Measurements from ENCODE around the gene MIS12.
A peak's percentile ranks its signal among the peaks of the same experiment; 100 is the strongest.

Gene MIS12, protein sequence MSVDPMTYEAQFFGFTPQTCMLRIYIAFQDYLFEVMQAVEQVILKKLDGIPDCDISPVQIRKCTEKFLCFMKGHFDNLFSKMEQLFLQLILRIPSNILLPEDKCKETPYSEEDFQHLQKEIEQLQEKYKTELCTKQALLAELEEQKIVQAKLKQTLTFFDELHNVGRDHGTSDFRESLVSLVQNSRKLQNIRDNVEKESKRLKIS

DNA sequence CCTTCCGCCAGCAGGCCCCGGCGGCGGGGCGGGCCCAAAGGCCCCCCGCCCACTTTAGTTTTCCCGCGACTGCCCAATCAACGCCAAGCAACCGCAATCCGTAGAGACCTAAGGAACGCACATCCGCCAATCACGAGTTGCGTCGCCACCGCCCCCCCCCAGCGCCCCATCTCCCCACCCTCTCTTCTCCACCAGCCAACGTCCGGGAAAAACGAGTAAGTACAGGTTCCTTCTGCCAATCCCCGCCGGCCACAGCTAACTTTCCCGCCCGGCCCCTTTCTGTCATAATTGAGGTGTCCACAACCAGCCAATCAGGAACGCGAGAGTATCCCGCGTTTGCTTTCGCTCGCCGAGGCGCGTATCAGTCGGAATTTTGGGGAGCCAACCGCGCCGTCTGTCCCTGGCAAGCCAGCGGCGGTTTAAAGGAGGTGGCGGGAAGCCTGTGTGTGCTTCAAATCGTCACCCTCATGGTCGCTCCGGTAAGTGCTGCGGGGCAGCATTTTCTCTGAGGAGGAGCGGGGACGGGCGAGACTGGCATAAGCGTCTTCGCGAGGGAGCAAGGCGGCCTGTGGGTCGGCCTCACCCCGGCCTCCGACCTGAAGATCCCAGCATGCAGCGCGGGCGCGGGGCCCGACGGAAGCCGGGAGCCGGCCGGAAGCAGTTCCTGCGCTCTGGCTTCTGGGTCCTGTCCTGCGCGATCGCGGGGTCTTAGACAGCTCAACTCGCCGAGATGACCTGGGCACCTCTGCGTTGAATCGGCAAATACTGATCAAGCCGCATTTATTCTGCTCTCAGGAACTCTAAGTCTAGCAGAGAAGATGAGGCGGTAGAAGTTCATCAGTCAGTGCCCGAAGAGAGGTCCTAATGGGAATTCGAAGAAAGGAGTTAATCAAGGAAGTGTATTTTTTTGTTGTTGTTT is at the start of gene MIS12:
TSS of gene MIS12 (plus strand) at position 361 of the 919 bp plus-strand sequence. CDS start 2,297 bp downstream, outside the sequence.
- DNase-seq, result peak; percentile 98 to 99

DNA sequence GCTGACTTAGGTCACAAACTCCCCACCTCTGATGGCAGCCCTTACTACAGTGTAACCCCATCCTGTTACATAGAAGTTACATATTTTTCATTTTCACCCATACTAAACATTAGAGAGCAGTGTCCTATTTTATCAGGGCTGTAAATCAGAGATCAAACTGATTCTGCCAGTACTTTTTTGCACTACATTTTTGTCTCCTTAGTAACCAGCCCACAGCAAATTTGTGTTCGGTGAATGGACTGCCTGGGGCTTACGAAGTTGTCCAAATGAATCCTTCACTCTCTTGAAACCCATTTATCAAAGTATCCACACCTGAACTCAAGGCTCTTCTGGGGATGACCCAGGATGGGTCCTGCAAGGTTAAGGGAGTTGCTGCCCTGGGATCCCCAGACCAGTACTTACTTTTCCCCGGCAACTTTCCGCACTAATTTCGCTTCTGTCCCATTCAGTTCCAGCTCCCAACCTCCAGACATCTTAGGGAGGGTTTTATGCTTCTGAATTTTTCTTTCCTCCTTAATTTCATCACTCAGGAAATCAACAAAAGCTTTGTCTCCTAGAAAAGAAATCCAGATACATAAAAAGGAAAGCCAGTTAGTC is 48.5 kb upstream of the MIS12 start:
- DNase-seq, result peak in 1 of 2 donors; percentile 10

DNA sequence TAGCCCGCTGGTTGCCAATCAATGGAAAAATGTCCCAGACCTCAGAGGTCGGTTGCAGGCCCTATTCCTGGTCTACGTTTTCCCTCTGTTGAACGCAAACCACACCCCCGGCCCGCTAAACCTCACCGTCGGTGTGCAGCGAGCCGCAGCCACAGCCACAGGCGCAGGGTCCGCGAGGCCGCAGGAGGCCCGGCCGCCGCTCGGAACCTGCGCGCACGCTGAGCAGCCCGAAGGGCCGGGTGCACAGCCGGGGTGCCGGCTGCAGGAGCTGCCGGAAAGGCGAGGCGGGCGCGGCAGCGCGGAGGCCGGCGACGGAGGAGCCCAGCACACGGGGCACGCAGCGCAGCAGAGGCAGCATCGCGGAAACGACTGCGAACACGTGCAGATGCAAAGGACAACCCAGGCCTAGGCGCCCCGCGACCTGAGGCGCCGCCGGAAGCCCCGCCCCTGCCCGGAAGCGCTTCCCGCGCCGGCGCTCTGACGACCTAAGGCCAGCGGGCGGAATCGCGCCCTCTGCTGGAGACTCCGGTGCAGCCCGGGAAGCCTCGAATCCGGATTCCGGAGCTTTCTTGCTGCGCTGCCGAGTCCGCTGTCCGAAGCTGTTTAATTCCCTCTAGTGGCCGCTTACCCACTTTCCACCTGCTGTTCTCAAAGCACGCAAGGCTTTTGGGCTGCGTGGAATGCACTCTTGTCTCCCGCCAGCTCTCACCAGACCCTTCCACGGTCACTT is 47.5 kb upstream of the MIS12 start, which contains the start of gene C1QBP:
TSS of gene C1QBP (minus strand) at position 440 of the 730 bp plus-strand sequence. CDS start at position 358, 82 bp downstream.
- DNase-seq, result peak; percentile 92 to 94

GRCh38 chr17:5439446-5439764 is 47.0 kb upstream of the MIS12 start:
- no peak for DNase-seq

- DNase-seq, result no peak
Measured at GRCh38 chr17:5443728-5444127, 42.6 kb upstream of the MIS12 start.

DNA sequence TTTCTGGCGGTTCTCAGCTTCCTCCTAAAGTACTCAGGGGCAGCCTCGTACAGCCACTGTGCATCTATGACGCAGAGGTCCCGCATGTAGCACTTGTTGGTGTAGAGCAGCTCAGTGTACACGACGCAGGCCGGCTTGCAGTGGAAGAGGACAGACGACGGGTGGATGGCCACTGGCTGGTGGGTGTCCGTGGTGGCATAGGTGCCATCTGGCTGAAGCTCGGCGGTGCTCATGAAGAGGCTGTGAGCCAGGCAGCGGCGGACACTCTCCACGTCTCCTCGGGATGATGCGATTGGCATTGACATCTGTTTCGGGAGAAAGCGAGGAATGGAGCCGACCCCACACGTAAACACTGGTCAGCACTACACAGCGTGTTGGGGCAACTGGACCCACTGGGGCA is 42.2 kb upstream of the MIS12 start:
- DNase-seq, result no peak

- no peak for DNase-seq
Measured at GRCh38 chr17:5446786-5447185, 39.6 kb upstream of the MIS12 start.

GRCh38 chr17:5464717-5465507 is 21.5 kb upstream of the MIS12 start:
- no peak for DNase-seq

DNA sequence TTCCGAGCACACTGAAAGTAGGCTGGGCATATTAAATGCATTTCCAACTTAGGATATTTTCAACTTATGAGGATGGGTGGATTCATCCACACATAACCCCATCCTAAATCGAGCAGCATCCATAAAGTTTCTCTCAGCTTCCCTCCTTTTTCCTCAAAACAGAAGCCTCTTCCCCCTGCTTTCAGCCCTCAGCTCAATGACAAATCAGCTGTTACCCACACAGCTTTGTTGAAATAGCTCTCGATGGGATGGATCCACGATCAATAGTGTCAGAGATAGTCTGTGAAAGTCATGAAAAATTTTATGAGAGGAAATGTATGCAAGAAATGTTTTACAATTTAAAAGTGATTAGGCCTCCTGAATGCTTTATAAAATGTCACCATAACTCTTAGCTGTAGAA is 20.1 kb upstream of the MIS12 start:
- no peak for DNase-seq

DNA sequence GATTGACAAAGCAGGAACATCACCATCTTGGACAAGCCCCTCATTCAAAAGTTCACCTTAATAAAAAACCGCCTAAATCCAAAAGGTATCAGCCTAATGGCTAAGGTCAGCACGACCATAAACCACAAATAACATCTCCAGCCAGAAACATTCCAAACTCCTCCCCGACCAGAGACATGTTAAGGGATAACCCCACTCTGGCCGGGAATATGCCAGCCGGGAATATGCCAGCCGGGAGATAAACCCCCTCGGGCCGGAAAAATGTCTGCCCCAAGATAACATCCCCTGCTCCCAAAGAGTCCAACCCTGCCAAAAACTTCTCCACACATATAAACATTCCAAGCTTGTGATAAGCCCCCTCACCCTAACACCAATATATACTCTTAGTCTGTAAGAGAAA is 18.9 kb upstream of the MIS12 start:
- no peak for DNase-seq

GRCh38 chr17:5468075-5468473 is 18.3 kb upstream of the MIS12 start:
- DNase-seq, result peak in 1 of 2 donors; percentile 8

DNA sequence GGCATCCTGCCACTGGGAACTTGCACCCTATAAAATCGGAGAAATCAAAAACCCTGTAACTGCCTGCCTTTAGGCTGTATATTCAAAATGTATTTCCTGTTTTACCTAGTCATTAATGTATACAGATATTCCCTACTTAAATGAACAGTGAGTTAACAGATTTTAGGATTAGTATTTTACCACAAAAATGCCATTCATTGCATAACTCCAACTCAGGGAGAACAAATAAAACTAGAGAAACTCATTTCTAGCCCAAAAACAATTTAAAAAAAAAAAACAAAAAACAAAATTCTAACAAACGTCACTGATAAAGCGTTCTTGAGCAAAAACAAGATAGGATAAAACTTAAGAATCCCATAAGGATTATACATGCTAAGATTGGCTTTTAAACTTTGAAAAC is 13.9 kb upstream of the MIS12 start:
- DNase-seq, result no peak

DNA sequence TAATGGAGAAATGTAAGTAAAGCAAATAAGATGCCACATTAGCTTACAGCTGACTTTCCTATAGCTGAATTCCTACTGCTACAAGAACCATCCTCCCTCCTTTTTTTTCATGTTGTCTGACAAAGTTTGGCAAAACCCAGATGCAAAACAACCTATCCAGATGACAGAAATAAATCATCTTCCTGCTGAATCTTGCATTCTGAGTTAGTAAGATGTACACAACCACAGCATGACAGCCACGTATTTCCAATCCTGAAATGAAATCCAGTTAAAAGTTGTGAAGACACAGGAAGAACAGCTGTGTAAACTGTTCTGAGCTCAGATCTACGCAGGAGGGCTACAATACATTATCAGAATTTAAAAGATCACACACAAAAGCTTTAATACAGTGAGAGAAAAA is 12.5 kb upstream of the MIS12 start:
- DNase-seq, result no peak

- no peak for DNase-seq
Measured at GRCh38 chr17:5478992-5479391, 7.4 kb upstream of the MIS12 start.

GRCh38 chr17:5480962-5481361 is 5.4 kb upstream of the MIS12 start:
- DNase-seq, result no peak

DNA sequence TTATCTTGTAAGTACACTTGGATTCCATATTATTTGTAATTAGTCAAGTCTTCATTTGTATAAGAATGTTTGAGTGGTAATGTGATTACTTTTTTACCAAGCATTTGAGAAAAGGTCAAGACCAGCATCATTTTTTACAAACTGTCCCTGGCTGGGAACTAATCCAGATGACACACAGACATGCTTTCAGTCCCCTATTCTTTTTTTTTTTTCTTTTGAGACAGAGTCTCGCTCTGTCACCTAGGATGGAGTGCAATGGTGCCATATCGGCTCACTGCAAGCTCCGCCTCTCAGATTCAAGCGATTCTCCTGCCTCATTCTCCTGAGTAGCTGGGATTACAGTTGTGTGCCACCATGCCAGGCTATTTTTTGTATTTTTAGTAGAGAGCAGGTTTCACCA is 4.9 kb upstream of the MIS12 start:
- DNase-seq, result no peak

GRCh38 chr17:5485270-5486205 is 828 bp upstream of the MIS12 start, which contains the start of gene DERL2:
TSS of gene DERL2 (minus strand) at chr17:5486178. CDS start at chr17:5486161, 17 bp downstream.
- no peak for DNase-seq

DNA sequence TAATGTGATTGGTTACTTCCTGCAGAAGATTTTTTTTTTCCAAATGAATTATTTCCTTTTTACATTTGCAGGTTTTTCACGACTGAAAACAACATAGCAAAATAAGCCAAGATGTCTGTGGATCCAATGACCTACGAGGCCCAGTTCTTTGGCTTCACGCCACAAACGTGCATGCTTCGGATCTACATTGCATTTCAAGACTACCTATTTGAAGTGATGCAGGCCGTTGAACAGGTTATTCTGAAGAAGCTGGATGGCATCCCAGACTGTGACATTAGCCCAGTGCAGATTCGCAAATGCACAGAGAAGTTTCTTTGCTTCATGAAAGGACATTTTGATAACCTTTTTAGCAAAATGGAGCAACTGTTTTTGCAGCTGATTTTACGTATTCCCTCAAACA is 2.4 kb downstream of the MIS12 start:
- no peak for DNase-seq

- no peak for DNase-seq
Measured at GRCh38 chr17:5492970-5493369, 6.6 kb downstream of the MIS12 start.

DNA sequence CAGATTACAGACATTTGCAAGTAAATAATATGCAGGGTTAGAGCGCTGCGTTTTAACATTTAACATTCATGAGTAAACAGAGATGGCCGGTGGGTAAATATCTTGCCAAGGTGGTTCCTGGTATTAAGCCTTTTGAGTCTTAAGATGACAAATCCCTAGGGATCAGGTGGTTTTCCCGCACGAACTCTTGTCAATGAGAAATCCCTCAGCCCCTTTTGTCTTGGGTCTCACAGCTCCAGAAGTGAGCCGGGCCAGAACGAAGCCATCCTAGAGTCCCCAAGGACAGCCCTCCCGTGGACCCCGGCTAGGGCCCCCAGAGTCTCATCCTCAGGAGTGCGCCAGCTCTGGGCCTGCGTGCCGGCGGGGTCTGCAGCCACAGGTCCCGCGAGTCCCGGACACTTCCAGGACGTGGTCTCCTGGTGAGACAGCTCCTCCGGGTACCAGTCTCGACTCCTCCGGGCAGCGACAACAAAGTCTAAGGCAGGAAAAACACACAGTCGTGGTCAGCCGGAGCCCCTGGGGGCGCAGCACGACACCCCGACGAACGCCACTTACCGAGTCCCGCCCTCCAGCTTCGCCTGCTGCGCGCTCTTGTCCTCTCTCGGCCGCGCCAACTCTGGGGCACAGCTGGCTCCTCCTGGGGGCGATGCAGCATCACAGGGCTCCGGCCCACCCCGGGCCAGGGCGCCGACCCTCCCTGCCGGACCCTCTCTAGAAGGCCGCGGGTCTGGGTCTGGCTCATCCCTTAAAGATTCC is 13.3 kb downstream of the MIS12 start:
- no peak for DNase-seq

All from CD4-positive, alpha-beta T cell treated with Interleukin-1 beta for 1 hour (primary cell).